GM18505 (cell line): ENCODE measurements around the gene PYCR2.
A peak's percentile ranks its signal among the peaks of the same experiment; 100 is the strongest.
"Not testable (repeated sequence)": the region's sequence is repeated elsewhere in the genome, so short reads cannot be mapped to it uniquely, and the experiment has no call there.

Source experiments
- ATAC-seq: cut with Tn5 transposase; IDR thresholded peaks from one replicate; pipeline ENCODE4 v1.9.1; 2021; ENCODE audit not compliant: unreplicated experiment
- POLR2A ChIP-seq: IDR thresholded peaks from 4 replicates; pipeline ENCODE4 v1.6.1; 2011; ENCODE audit warnings: borderline replicate concordance; ENCODE audit not compliant: insufficient read depth, insufficient read length; ENCODE audit errors: extremely low read depth

The PYCR2 gene

GRCh38 chr1:225899044-225899925, 24.8 kb downstream of the PYCR2 start:
- ATAC-seq, result no peak
- TF ChIP-seq POLR2A, result no peak

GRCh38 chr1:225897595-225898514, 26.2 kb downstream of the PYCR2 start:
- TF ChIP-seq POLR2A, result no peak
- no peak for ATAC-seq

GRCh38 chr1:225896937-225897549, 27.0 kb downstream of the PYCR2 start:
- ATAC-seq, result peak; percentile 99

GRCh38 chr1:225896494-225896893, 27.6 kb downstream of the PYCR2 start:
- TF ChIP-seq POLR2A, result no peak
- no peak for ATAC-seq

More at GRCh38 chr1:225896937-225897549, 27.0 kb downstream of the PYCR2 start:
- TF ChIP-seq POLR2A, result peak; percentile 61

GRCh38 chr1:225892307-225892706, 31.7 kb downstream of the PYCR2 start:
- no peak for TF ChIP-seq POLR2A
- no peak for ATAC-seq

- no peak for ATAC-seq
Observed at GRCh38 chr1:225891229-225891972, 32.6 kb downstream of the PYCR2 start.

GRCh38 chr1:225890346-225891228, 33.5 kb downstream of the PYCR2 start:
- no peak for ATAC-seq
- no peak for TF ChIP-seq POLR2A

More at GRCh38 chr1:225891229-225891972, 32.6 kb downstream of the PYCR2 start:
- TF ChIP-seq POLR2A, result no peak

GRCh38 chr1:225889743-225890142, 34.3 kb downstream of the PYCR2 start:
- no peak for ATAC-seq
- TF ChIP-seq POLR2A, result no peak

- ATAC-seq, result no peak
- no peak for TF ChIP-seq POLR2A
Observed at GRCh38 chr1:225888898-225889601, 35.0 kb downstream of the PYCR2 start, which contains the start of gene LEFTY1. Gene LEFTY1, minus strand, starts transcription at chr1:225889146. Its CDS starts 80 bp downstream, at chr1:225889066.

- no peak for ATAC-seq
- no peak for TF ChIP-seq POLR2A
Observed at GRCh38 chr1:225888289-225888897, 35.7 kb downstream of the PYCR2 start.

GRCh38 chr1:225887554-225888288, 36.3 kb downstream of the PYCR2 start:
- not testable (repeated sequence) for ATAC-seq
